NCI-H187 treated with DMSO at 0.1 percent for 48 hours (cell line): Measurements from ENCODE around the gene PLCB4.

Source experiments
- DNase-seq: peaks from one replicate; lab custom pipeline; 2025; lab: John Stamatoyannopoulos, UW

The PLCB4 gene

GRCh38 chr20:9523636-9524035 lies 454.7 kb downstream of the PLCB4 start:
- DNase-seq, result no peak
